Mucosa of descending colon (tissue), 3 donors: Measurements from ENCODE around the gene CD83. TPM values are rescaled to one million over a fixed set of nuclear protein-coding genes. Genes with fewer than 3 reads are reported as not detected.

Experiments used
- ATAC-seq: fragments of 200-7000 bp; cut with Tn5 transposase; one replicate; pipeline ENCODE4 v1.9.1; 2020; ENCODE audit warnings: mild to moderate bottlenecking, moderate library complexity
- DNase-seq, 3 donors: peaks; one replicate each; pipeline ENCODE4 v3.0.0-alpha.2; 2020
- H3K36me3 ChIP-seq: fragments of 200-600 bp; one replicate; pipeline ENCODE4 v1.8.0; 2021; ENCODE audit warnings: low read depth, mild to moderate bottlenecking
- H3K4me1 ChIP-seq: fragments of 200-600 bp; one replicate; pipeline ENCODE4 v1.8.0; 2021; ENCODE audit warnings: low read depth, mild to moderate bottlenecking
- H3K4me3 ChIP-seq: fragments of 200-600 bp; one replicate; pipeline ENCODE4 v1.8.0; 2021; ENCODE audit warnings: mild to moderate bottlenecking
- H3K9me3 ChIP-seq: fragments of 200-600 bp; one replicate; pipeline ENCODE4 v1.8.0; 2021; ENCODE audit warnings: mild to moderate bottlenecking
- intact Hi-C, 2 donors: fragments of 100-400 bp; cut with DNase I in 1 of 2; cut with micrococcal nuclease in 1 of 2; formaldehyde crosslinking; loops; one replicate each; pipeline versions ENCODE4 v1.11.0 to v1.11.1; 2022; cut with DNase I, micrococcal nuclease
- total RNA-seq, 3 donors: library from RNA; stranded (reverse); fragmentation: NEBNext Ultra II Directional in 2 of 3; extraction: Animal tissue kit (Norgen Biotek cat#: 25700) in 2 of 3; gene quantifications; one replicate each; pipeline versions ENCODE4 v1.2.1 to v1.2.4, GENCODE V29; 2021 to 2023
- TF ChIP-seq, protein P1 (sequence below): fragments of 200-600 bp; IDR thresholded peaks from one replicate; pipeline ENCODE4 v1.8.0; 2022; ENCODE audit warnings: antibody characterized with exemption, mild to moderate bottlenecking
- donor health status: DM: no; HTN: no; CAD: no; lungs with moderate emphysema.
- donor health status: DM: no; HTN: no; CAD: no.
- donor health status: DM: no; HTN: yes; CAD: no.

The CD83 gene
- total RNA-seq, 3 donors from 2014 or later, result 1.4 to 2.5 (median 2.2) TPM

DNA sequence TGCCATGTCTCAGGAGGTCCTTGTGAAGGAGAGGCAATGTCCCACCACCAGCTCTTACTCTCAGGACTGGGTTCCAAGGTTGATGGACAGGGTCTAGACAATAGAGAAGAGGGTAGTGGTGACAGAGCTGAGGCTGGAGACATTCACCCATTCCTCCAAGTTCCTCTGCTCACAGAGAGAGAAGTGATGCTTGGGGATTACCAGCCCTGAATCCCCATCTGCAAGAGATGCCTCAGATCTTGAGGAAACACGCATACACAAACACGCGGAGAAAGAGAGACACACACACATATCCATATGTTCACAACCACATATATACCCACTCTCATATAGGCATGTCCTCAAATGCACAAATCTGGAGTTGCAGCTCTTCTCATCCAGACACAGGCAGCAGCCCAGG, 15.2 kb upstream of the CD83 start:
- TF ChIP-seq, protein P1, sequence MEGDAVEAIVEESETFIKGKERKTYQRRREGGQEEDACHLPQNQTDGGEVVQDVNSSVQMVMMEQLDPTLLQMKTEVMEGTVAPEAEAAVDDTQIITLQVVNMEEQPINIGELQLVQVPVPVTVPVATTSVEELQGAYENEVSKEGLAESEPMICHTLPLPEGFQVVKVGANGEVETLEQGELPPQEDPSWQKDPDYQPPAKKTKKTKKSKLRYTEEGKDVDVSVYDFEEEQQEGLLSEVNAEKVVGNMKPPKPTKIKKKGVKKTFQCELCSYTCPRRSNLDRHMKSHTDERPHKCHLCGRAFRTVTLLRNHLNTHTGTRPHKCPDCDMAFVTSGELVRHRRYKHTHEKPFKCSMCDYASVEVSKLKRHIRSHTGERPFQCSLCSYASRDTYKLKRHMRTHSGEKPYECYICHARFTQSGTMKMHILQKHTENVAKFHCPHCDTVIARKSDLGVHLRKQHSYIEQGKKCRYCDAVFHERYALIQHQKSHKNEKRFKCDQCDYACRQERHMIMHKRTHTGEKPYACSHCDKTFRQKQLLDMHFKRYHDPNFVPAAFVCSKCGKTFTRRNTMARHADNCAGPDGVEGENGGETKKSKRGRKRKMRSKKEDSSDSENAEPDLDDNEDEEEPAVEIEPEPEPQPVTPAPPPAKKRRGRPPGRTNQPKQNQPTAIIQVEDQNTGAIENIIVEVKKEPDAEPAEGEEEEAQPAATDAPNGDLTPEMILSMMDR, result no peak
- intact Hi-C loops, result no loop called here
- DNase-seq (no peak), ATAC-seq (no peak)
- H3K9me3 ChIP-seq, result peaks cover 5% of the 10 kb centered on the region
- no peaks in the 10 kb centered on the region for H3K36me3 ChIP-seq
- H3K4me1 ChIP-seq, result no peaks in the 10 kb centered on the region
- no peak overlapping the region for H3K4me3 ChIP-seq

- no peaks in the 10 kb centered on the region for H3K36me3 ChIP-seq
- H3K4me3 ChIP-seq, result no peak overlapping the region
- H3K4me1 ChIP-seq, result no peaks in the 10 kb centered on the region
- intact Hi-C loops, result no loop called here
- peaks cover 5% of the 10 kb centered on the region for H3K9me3 ChIP-seq
- ATAC-seq (no peak), DNase-seq (no peak)
- TF ChIP-seq, protein P1, result no peak
Measured at GRCh38 chr6:14105547-14105946, 12.0 kb upstream of the CD83 start.

DNA sequence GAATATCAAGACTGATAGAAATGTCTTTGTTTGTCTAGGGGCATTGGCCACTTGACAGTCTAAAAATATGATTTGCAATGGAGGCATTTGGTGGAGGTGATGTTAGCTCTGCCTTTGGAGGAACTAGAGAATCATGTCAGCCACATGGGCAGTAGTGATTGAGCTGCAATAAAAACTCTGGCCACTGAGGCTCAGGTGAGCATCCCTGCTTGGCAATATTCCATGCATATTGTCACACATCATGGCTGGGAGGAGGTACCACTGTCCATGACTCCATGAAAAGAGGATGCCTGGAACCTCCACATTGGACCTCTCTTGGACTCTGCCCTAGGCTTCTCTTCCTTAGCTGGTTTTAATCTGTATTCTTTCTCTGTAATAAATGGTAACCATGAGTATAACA, 10.6 kb upstream of the CD83 start:
- intact Hi-C loops, result no loop called here

GRCh38 chr6:14107711-14108494, 9.7 kb upstream of the CD83 start:
- no peak for ATAC-seq
- Histone ChIP-seq H3K36me3 (no peaks in the 10 kb centered on the region), H3K9me3 (peaks cover 5% of the 10 kb centered on the region), H3K4me1 (no peaks in the 10 kb centered on the region), H3K4me3 (no peak overlapping the region)
- DNase-seq, result no peak
- intact Hi-C loops, result no loop called here
- TF ChIP-seq, protein P1, result no peak

More for the DNA sequence above, 10.6 kb upstream of the CD83 start:
- Histone ChIP-seq H3K4me1 (no peaks in the 10 kb centered on the region), H3K4me3 (no peak overlapping the region), H3K36me3 (no peaks in the 10 kb centered on the region), H3K9me3 (peaks cover 5% of the 10 kb centered on the region)
- ATAC-seq, result no peak
- TF ChIP-seq, protein P1, result no peak
- no peak for DNase-seq

DNA sequence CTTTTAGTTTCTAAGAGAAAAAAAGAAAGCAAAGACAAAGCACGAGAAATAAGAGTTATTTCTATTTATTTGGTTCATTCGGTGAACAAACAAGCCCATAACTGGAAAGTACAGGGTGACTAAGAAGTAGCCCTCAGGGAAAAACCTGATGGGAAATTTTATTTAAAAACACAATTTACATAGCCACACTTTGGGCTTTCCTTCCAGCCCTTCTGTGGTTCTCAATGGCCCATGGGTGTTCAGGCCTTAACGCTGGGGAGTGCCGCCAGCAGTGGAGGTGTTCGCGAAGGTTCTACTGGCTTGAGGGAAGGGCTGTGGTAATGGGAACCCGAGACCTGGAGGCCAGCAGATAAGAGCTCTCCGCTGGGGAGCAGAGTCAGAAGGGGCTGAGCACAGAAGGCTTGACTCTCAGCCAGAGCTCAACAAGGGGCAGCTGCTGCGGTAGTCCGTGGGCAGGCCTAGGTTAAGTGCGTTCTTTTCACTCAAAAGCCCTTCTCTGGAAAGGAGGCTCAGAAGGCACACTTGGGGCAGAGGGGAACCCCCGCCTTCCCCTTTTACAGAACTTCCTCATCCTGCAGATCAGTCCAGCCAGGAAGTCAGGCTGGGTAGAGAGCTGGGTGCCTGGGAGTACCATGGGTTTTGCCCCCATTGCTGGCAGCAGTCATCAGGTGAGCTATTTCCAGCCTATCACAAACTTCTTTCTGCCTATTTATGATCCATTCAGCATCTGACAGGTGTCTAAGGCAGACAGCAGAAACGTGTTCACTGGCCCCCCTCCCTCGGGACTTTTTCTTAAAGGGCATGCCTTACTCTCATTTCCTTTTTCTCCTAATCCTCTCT, 8.8 kb upstream of the CD83 start:
- peak in 2 of 3 donors; percentile 35 to 58 for DNase-seq
- Histone ChIP-seq H3K4me1 (no peaks in the 10 kb centered on the region), H3K9me3 (peaks cover 5% of the 10 kb centered on the region), H3K36me3 (no peaks in the 10 kb centered on the region), H3K4me3 (no peak overlapping the region)
- TF ChIP-seq, protein P1, result no peak
- ATAC-seq, result peak; percentile 77
- intact Hi-C loops, result no loop called here
